Heart left ventricle (tissue), 16 donors: Measurements from ENCODE around the gene ICAM2. TPM values are rescaled to one million over a fixed set of nuclear protein-coding genes. Genes with fewer than 3 reads are reported as not detected.
A peak's percentile ranks its signal among the peaks of the same experiment; 100 is the strongest.

ENCODE experiments used
- ATAC-seq, 4 donors: fragments of 200-7000 bp; cut with Tn5 transposase; one replicate each; pipeline ENCODE4 v1.9.1; 2020 to 2022; ENCODE audit warnings: moderate library complexity in 4 of 4, mild to moderate bottlenecking in 3 of 4, moderate number of reproducible peaks in 1 of 4
- DNase-seq, 5 donors: peaks; one replicate each; pipeline ENCODE4 v3.0.0-alpha.2; 2020
- H3K27ac ChIP-seq, 12 donors: fragments of 200-600 bp; sonication (generic) in 4 of 12; one replicate each; pipeline versions ENCODE4 v1.5.0 to v1.8.0; 2016 to 2022; ENCODE audit warnings: mild to moderate bottlenecking in 2 of 12
- H3K27me3 ChIP-seq, 9 donors: fragments of 200-600 bp; sonication (generic) in 2 of 9; one replicate each; pipeline versions ENCODE4 v1.5.1 to v1.8.0; 2016 to 2022; ENCODE audit warnings: mild to moderate bottlenecking in 3 of 9
- H3K36me3 ChIP-seq, 9 donors: fragments of 200-600 bp; sonication (generic) in 2 of 9; one replicate each; pipeline versions ENCODE4 v1.5.0 to v1.8.0; 2018 to 2022; ENCODE audit warnings: mild to moderate bottlenecking in 2 of 9
- H3K4me1 ChIP-seq, 12 donors: fragments of 200-600 bp; sonication (generic) in 4 of 12; one replicate each; pipeline versions ENCODE4 v1.5.0 to v1.8.0; 2016 to 2022; ENCODE audit warnings: mild to moderate bottlenecking in 3 of 12
- H3K4me3 ChIP-seq, 12 donors: fragments of 200-600 bp; sonication (generic) in 4 of 12; one replicate each; pipeline versions ENCODE4 v1.5.0 to v1.8.0; 2017 to 2022; ENCODE audit warnings: mild to moderate bottlenecking in 9 of 12, moderate library complexity in 4 of 12
- H3K9me3 ChIP-seq, 12 donors: fragments of 200-600 bp; sonication (generic) in 4 of 12; one replicate each; pipeline versions ENCODE4 v1.5.0 to v1.8.0; 2016 to 2022; ENCODE audit warnings: mild to moderate bottlenecking in 1 of 12
- CTCF ChIP-seq, 12 donors: fragments of 200-600 bp; sonication (generic) in 4 of 12; IDR thresholded peaks; one replicate each; pipeline versions ENCODE4 v1.5.0 to v1.8.0; 2018 to 2022; ENCODE audit warnings: antibody characterized with exemption in 12 of 12, mild to moderate bottlenecking in 5 of 12
- POLR2A ChIP-seq, 2 donors: fragments of 450-650 bp; IDR thresholded peaks; one replicate each; pipeline ENCODE4 v1.6.1; 2017; ENCODE audit warnings: antibody characterized with exemption in 2 of 2, mild to moderate bottlenecking in 2 of 2, moderate library complexity in 2 of 2
- WGBS, 4 donors: extraction: QIAGEN DNeasy Blood & Tissue Kit in 2 of 4; methylation state at CpG; one replicate each; pipeline versions ENCODE4 v1.1.5 to v1.1.7; 2013 to 2018; 5-methylcytosine and 5-hydroxymethylcytosine counted together
- intact Hi-C, 10 donors: fragments of 100-400 bp; cut with DNase I; formaldehyde crosslinking; loops; one replicate each; pipeline versions ENCODE4 v1.11.1 to v1.14.2; 2022
- polyA plus RNA-seq, 2 donors: library from polyadenylated mRNA; stranded (reverse); fragments of 200-250 nt; gene quantifications; one replicate each; pipeline ENCODE4 v1.2.3, GENCODE V29; 2013
- total RNA-seq, 9 donors: library from RNA; depleted of rRNA in 2 of 9; stranded (reverse); fragments of >200 nt in 2 of 9; fragmentation: NEBNext Ultra II Directional in 3 of 9; extraction: Animal tissue kit (Norgen Biotek cat#: 25700) in 3 of 9; gene quantifications; one replicate each; pipeline versions ENCODE4 v1.1.0 to v1.2.4, GENCODE V29; 2016 to 2023
- donor health status: ischemic (EF 13 %, LVEDD 7.1; RV severe dilation, severe dysfunction).
- donor health status: healthy with polysubstance abuse.
- donor health status: DM: no; HTN: yes; CAD: no.
- donor health status: DM: no; HTN: no; CAD: no.
- donor health status: ischemic (EF 25% LVEDD 6.9; RV normal size, moderate dysfunction).
- donor health status: ischemic (EF 25% LVEDD 5.7; RV mildly dilated, moderate dysfunction).
- donor health status: healthy.
- donor health status: DM: yes; HTN: yes; CAD: no.
- donor health status: ischemic (EF 35%, LVEDD 5.7; RV mildly dilated, moderate dysfunction).
- donor health status: nonischemic (EF 11% LVEDD 7.7; RV severe dilation, severe dysfunction).
- donor health status: DM: yes; HTN: yes; CAD: no.
- donor health status: PGD.
- donor health status: ischemic (EF 29% LVEDD 5.4; RV normal size, mild dysfunction).
- donor health status: nonischemic (EF 23%, LVEDD 6.1; RV moderate dilation, normal function).

The ICAM2 gene
- total and polyA plus RNA-seq, 11 donors, result 24.4 to 262 (median 43.1) TPM

- TF ChIP-seq POLR2A (IDR thresholded peaks at IDR 0.05), result no peak
- no peak for TF ChIP-seq CTCF (IDR thresholded peaks at IDR 0.05)
- no peaks in the 10 kb centered on the region for H3K9me3 ChIP-seq
- peaks cover 0 to 20% (median 9%) of the 10 kb centered on the region in 12 donors for H3K4me1 ChIP-seq
- no peaks in the 10 kb centered on the region for H3K27me3 ChIP-seq
- no peak overlapping the region for H3K4me3 ChIP-seq
- 81 to 85% (median 84%) methylated on average over 11 to 12 of the region's 12 CpGs for WGBS, 4 donors
- no peak overlapping the region for H3K27ac ChIP-seq
- intact Hi-C loops, result no loop called here
- H3K36me3 ChIP-seq, result no peaks in the 10 kb centered on the region
- ATAC-seq (peak in 2 of 4 donors; percentile 4 to 7), DNase-seq (no peak)
These were observed 46.4 kb downstream of the ICAM2 start for GRCh38 chr17:63973930-63974593.

GRCh38 chr17:63973247-63973646, 47.2 kb downstream of the ICAM2 start:
- WGBS, 4 donors, result 87 to 96% (median 95%) methylated on average over 5 to 6 of the region's 6 CpGs
- H3K4me1 ChIP-seq, result peaks cover 0 to 20% (median 9%) of the 10 kb centered on the region in 12 donors
- H3K27me3 ChIP-seq, result no peaks in the 10 kb centered on the region
- DNase-seq (no peak), ATAC-seq (no peak)
- H3K36me3 ChIP-seq, result no peaks in the 10 kb centered on the region
- TF ChIP-seq CTCF (IDR thresholded peaks at IDR 0.05) (no peak), POLR2A (IDR thresholded peaks at IDR 0.05) (no peak)
- no peak overlapping the region for H3K27ac ChIP-seq
- intact Hi-C loops, result no loop called here
- H3K9me3 ChIP-seq, result no peaks in the 10 kb centered on the region
- H3K4me3 ChIP-seq, result no peak overlapping the region

GRCh38 chr17:63972796-63973195, 47.6 kb downstream of the ICAM2 start, which contains the start of gene SCN4A:
Gene SCN4A, minus strand, starts transcription at chr17:63972918. Its CDS starts 77 bp downstream, at chr17:63972841.
- H3K9me3 ChIP-seq, result no peaks in the 10 kb centered on the region
- intact Hi-C loops, result no loop called here
- ATAC-seq (no peak), DNase-seq (no peak)
- H3K4me3 ChIP-seq, result no peak within 1 kb of the TSS
- no peaks in the 10 kb centered on the region for H3K27me3 ChIP-seq
- H3K36me3 ChIP-seq, result no peaks in the 10 kb centered on the region
- no peak within 1 kb of the TSS for H3K27ac ChIP-seq
- TF ChIP-seq CTCF (IDR thresholded peaks at IDR 0.05) (no peak), POLR2A (IDR thresholded peaks at IDR 0.05) (no peak)
- H3K4me1 ChIP-seq, result peaks cover 0 to 20% (median 9%) of the 10 kb centered on the region in 12 donors
- 94 to 98% (median 97%) methylated on average over 6 to 14 of the region's 14 CpGs for WGBS, 4 donors

- no peaks in the 10 kb centered on the region for H3K27me3 ChIP-seq
- H3K27ac ChIP-seq, result peak overlapping the region in 2 of 12 donors; percentile 18 to 34
- H3K4me3 ChIP-seq, result no peak overlapping the region
- TF ChIP-seq POLR2A (IDR thresholded peaks at IDR 0.05), result no peak
- TF ChIP-seq CTCF (IDR thresholded peaks at IDR 0.05), result no peak
- WGBS, 4 donors, result 54 to 74% (median 59%) methylated on average over 10 of the region's 10 CpGs
- H3K36me3 ChIP-seq, result no peaks in the 10 kb centered on the region
- no peaks in the 10 kb centered on the region for H3K9me3 ChIP-seq
- peak in 1 of 5 donors; percentile 7 for DNase-seq
- peak in 1 of 4 donors; percentile 58 for ATAC-seq
- intact Hi-C loops, result no loop called here
- H3K4me1 ChIP-seq, result peaks cover 0 to 11% (median 3%) of the 10 kb centered on the region in 12 donors
These were observed 51.2 kb downstream of the ICAM2 start for GRCh38 chr17:63969278-63969677.
